Activated CD4-positive, CD25-positive, alpha-beta regulatory T cell treated with anti-CD3 and anti-CD28 coated beads, Interleukin-2, amount 50 U/mL, for 72 hours (primary cell): Measurements from ENCODE around the gene RAC3.

Source experiments
- DNase-seq: peaks from one replicate; pipeline ENCODE4 v3.0.0; 2021

Gene RAC3

DNA sequence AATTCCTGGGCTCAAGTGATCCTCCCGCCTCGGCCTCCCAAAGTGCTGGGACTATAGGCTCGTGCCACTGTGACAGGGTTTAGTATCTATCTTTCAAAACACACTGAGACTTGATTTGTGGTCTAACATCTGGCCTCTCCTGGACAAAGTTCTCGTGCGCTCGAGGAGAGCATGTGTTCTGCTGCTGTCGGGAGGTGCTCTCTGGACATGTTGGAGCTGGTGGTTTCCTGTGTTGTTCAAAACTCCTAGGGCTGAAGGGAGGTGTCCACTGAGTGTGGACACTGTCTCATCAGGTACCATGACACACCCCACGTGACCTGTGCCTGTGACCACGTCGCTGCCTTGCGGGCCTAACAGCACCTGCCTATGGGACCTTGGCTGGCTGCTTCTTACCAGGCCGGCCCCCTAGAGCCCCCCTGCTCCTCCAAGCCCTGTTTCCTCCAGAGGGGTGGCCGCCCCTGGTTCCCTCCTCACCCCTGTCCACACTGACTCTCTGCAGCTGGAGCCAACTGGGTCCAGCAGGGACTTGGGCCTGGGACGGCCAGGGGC, 14.5 kb downstream of the RAC3 start:
- no peak for DNase-seq

GRCh38 chr17:82046903-82047302, 15.4 kb downstream of the RAC3 start:
- no peak for DNase-seq

DNA sequence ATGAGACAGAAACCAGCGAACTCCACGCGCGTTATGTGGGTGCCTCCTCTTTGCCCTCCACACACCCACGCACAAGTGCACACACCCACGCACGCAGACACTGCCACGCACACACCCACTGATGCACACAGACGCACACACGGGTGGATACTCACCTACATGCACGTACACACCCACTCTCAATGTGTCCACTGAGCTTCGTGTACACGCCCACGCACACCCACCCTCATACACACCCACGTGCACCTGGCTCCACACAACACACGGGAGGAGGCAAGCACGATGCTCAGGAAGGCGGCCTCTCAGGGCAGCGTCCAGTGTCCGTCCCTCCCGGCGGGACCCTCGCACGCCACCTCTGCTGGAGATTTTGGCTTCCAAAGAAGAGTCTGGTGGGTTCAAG, 15.9 kb downstream of the RAC3 start:
- no peak for DNase-seq

GRCh38 chr17:82047914-82048570, 16.6 kb downstream of the RAC3 start:
- no peak for DNase-seq

- DNase-seq: no peak
Observed at GRCh38 chr17:82048571-82048971, 17.1 kb downstream of the RAC3 start.

DNA sequence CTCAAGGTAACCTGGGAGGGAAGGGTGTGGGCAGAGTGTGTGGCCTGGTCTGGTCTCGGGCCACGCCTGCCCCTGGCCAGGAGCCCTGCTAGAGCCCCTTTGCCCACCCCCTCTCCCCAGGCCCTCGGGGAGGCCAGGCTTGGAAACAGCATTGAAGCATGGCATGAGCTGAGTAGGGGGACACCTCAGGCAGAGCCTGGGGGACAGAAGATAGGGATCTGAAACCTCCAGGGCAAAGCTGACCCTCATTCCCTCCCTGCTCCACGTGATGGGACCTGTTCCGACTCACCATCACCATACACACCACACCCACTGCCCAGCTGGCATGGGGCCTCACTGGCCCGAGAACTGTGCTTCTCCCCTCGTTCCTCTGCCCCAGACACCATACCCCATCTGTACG, 17.6 kb downstream of the RAC3 start:
- DNase-seq: no peak

GRCh38 chr17:82049521-82049971, 18.1 kb downstream of the RAC3 start:
- no peak for DNase-seq

DNA sequence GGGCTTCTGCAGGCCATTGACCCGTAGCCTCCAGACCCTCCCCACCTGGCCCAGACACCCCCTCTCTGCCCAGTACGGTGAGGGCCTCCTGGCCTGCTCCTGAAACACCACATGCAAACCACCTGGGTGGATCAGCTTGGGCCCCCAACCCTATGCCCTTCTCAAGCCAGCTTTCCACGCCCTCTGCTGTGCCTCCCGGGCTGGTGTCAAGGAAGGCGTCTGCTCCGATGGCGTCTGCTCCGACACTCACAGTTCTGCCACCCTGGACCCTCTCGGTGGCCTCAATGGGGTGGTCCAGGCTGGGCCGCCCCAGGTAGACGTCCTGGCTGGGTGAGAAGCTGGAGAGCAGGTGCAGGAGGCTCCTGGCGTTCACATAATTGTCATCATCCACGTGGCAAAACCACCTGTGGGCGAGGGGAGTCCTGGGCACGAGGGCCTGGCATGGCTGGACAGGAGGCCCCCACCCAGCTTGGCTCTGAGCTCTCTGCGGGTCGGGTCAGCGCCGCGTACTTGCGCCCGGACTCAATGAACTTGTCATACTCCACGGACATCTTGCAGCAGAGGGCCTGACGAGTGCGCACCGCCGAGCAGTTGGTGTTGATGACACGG, 18.8 kb downstream of the RAC3 start:
- no peak for DNase-seq

DNA sequence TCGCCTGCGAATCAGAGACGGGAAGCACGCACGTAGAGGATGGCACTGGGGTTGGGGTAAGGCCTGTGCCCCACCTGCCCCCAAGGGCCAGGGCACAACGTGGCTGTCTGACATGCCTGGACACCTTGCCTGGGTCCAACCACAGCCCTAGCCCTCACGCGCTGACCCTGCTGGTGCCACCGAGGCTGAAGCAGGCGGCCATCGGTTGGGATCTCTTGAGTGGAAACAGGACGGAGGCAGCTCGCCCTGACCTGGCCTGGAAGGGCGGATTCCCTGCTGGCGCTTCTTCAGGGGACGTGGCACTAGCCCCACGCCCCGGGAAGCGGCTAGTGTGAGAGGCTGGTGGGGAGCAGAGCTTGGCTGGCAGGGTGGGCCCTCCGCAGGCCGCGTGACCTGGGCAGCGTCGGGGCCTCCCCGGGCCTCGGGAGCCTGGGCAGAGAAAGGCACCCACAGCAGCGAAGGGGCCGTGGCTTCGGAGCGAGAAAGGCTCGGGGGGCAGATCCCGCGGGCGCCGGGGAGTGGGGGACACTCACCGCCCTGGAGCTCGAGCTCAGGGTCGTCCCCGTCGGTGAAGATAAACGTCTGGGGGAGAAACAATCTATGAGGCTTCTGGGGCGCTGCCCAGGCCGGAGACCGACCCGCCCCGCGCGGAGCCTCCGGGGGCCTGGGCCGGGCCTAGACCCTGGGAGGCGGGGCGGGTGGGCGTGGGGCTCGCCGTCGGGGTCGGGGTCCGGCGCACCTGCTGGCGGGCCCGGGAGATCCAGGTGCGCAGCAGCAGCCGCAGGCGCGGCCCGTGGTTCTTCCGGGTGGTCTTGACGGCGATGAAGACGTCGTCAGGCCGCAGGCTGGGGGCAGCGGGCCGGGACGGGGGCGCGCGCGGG, 19.5 kb downstream of the RAC3 start:
- no peak for DNase-seq

- peak; percentile 84 for DNase-seq
Observed at GRCh38 chr17:82051776-82052637, 20.5 kb downstream of the RAC3 start, which contains the start of the genes GPS1 and RFNG. Gene GPS1, plus strand, starts transcription at chr17:82051898. Its CDS starts 34 bp downstream, at chr17:82051932. Gene RFNG, minus strand, starts transcription at chr17:82051811. Its CDS starts 45 bp downstream, at chr17:82051766.

GRCh38 chr17:82052638-82053059, 21.2 kb downstream of the RAC3 start:
- no peak for DNase-seq

- DNase-seq: no peak
Observed at GRCh38 chr17:82053130-82053529, 21.7 kb downstream of the RAC3 start.

DNA sequence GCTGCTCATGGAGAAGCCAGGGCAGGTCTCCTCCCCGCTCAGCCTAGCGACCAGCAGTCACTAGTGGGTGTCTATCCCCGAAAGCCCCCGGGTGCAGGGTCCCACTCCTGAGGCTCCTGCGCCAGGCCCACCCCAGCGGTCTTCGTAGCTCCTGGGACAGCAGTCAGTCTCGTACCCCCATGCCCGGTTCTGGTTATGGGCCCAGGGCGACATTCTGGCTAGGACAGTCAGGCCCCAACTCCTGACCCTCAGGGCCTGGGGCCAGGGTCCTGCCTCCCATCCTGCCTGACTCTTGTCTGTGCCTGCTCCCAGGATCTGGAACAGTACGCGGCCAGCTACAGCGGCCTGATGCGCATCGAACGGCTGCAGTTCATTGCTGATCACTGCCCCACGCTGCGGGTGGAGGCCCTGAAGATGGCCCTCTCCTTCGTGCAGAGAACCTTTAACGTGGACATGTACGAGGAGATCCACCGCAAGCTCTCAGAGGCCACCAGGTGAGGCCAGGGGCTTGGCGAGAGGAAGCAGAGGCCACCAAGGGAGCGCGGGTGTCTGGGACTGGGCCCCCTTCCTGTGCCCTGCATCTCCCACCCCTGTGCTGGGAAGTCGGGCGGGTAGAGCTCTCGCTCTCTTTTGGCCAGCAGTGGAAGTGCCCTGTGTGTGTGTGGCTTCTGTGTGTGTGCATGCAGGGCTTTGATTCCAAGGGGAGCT, 22.2 kb downstream of the RAC3 start:
- DNase-seq: no peak

- DNase-seq: no peak
Observed at GRCh38 chr17:82054351-82055022, 23.0 kb downstream of the RAC3 start.

DNA sequence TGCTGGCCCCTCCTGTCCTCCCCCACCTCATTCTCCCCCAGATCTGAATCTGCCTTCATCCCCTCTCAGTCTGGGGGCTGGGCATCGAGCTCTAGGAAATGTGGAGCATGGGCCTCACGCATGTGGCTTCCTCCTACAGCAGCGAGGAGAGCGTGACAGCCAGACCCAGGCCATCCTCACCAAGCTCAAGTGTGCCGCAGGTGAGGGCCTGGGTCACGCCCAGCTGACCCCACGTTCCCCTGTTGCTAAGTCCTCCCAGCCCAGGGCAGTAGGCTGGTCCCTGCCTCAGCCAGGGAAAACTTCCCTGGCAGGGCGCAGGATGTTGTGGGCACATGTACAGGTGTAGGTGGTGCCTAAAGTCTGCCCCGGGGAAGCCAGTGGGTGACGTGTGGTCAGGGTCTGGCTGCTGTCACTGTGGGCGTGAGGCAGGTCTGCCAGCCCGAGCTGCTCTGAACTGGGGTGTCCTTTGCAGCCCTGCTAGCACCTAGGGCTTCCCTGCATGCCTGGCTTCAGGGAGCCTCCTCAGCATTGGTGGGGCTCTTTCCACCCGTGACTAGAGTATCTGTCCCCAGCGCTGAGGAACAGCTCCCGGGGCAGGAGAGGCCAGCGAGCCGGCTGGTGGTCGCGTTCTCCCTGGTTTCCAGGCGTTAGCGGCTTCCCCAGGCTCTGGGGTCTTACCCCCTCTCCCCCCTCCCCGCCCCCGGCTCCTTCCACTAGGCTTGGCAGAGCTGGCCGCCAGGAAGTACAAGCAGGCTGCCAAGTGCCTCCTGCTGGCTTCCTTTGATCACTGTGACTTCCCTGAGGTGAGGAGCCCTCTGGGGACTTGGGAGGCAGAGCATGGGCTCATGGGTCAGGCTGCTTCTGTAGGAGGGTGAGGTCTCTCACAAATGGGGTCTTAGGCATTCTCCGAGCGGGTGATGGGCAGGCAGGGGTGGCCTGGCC, 23.8 kb downstream of the RAC3 start:
- DNase-seq: no peak

DNA sequence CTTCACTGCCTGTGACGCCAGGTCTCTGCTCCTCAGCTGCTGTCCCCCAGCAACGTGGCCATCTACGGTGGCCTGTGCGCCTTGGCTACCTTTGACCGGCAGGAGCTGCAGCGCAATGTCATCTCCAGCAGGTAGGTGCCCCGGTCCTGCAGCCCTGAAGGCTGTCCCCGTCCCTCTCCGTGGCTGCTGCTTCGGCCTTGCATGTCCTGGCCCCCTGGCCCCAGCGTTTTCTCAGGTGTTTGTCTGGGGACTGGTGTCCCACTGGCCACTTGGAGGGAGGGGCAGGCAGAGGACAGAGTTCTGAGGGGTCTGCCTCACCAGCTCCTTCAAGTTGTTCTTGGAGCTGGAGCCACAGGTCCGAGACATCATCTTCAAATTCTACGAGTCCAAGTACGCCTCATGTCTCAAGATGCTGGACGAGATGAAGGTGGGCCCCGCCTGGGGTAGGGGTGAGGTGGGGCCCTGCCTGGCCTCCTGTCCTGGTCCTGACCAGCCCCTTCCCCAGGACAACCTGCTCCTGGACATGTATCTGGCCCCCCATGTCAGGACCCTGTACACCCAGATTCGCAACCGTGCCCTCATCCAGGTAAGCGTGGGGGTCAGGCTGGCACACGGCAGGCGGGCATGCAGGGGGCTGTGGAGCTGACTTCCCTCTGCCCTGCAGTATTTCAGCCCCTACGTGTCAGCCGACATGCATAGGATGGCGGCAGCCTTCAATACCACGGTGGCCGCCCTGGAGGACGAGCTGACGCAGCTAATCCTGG, 24.7 kb downstream of the RAC3 start:
- DNase-seq: no peak

DNA sequence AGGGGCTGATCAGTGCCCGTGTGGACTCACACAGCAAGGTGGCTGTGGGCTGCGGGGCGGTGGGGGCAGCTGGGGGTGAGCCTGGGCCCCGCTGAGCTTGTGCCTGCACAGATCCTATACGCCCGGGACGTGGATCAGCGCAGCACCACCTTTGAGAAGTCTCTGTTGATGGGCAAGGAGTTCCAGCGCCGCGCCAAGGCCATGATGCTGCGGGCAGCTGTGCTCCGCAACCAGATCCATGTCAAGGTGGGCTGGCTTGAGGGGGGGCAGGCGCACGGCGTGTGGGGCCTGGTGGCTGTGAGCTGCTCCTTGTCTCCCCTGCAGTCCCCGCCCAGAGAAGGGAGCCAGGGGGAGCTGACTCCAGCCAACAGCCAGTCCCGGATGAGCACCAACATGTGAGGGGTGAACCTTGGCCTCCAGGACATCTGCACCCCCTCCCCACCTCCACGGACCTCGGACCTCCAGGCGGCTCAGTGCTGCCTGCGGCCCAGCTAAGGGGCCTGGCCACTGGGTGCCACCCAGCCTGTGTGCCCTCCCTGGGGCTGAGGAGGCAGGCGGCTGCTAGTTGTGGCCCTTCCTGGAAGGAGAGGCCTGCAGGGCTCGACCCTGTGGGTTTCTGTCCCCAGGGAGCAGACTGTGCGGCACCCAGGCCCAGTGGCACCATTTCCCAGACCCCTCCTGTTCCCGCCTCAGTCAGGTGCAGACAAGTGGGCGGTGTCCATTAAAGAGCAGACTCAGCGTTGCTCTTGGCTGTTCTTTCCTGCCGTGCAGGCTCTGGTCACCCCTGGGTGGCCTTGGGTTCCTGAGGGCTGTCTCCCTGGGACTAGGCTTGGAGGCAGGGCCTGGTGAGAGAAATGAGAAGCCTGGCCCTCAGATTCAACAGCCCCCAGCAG, 25.5 kb downstream of the RAC3 start:
- DNase-seq: no peak
